SK-N-SH (cell line): ENCODE data around the gene AGBL4. TPM values are rescaled to one million over a fixed set of nuclear protein-coding genes. Genes with fewer than 3 reads are reported as not detected.

ENCODE experiments used
- CTCF ChIA-PET: fragments of 300-600, 350-600 bp; formaldehyde crosslinking; extraction: SDS; loops from one replicate; lab custom pipeline; 2021; lab: Yijun Ruan, JAX
- POLR2A ChIA-PET: fragments of 350-600 bp; sonication (Branson Sonifier 250); formaldehyde crosslinking; extraction: SDS; loops from one replicate; lab custom pipeline; 2020; ENCODE audit warnings: antibody characterized with exemption, inconsistent platforms; lab: Yijun Ruan, JAX
- DNase-seq: peaks from one replicate; pipeline ENCODE4 v3.0.0; 2012
- H2AFZ ChIP-seq: fragments of 200-600 bp; sonication (generic); 2 replicates; pipeline ENCODE4 v1.8.1; 2016; ENCODE audit warnings: antibody characterized with exemption, mild to moderate bottlenecking, low read depth
- H3F3A ChIP-seq: fragments of 200-600 bp; sonication (generic); replicated peaks from 2 replicates; pipeline ENCODE3; 2016; ENCODE audit warnings: antibody characterized with exemption, mild to moderate bottlenecking; ENCODE audit not compliant: insufficient read depth
- H3K27ac ChIP-seq, 2 experiments: fragments of 200-500 bp in 1 of 2; fragments of 200-600 bp in 1 of 2; sonication (Bioruptor generic) in 1 of 2; sonication (generic), shearing (Covaris generic) in 1 of 2; 2 replicates each; pipeline versions ENCODE4 v1.5.1 to v1.6.1; 2014 to 2016; ENCODE audit warnings: low read depth in 2 of 2, inconsistent platforms in 1 of 2, low read length in 1 of 2, mild to moderate bottlenecking in 1 of 2, mixed read lengths in 1 of 2
- H3K27me3 ChIP-seq: fragments of 200-600 bp; sonication (generic), shearing (Covaris generic); 2 replicates; pipeline ENCODE4 v1.6.1; 2016; ENCODE audit warnings: mixed run types; ENCODE audit not compliant: insufficient read depth
- H3K36me3 ChIP-seq, 2 experiments: fragments of 200-500 bp in 1 of 2; fragments of 200-600 bp in 1 of 2; sonication (Bioruptor generic) in 1 of 2; sonication (generic) in 1 of 2; replicated peaks in 1 of 2; 2 replicates each; pipeline versions ENCODE3 to v1.5.1; 2014 to 2016; ENCODE audit warnings: low read length in 1 of 2, mild to moderate bottlenecking in 1 of 2; ENCODE audit not compliant: insufficient read depth in 2 of 2, control insufficient read depth in 1 of 2
- H3K4me1 ChIP-seq, 2 experiments: fragments of 200-500 bp in 1 of 2; fragments of 200-600 bp in 1 of 2; sonication (Bioruptor generic) in 1 of 2; sonication (generic), shearing (Covaris generic) in 1 of 2; 2 replicates each; pipeline versions ENCODE4 v1.5.1 to v1.6.1; 2014 to 2016; ENCODE audit warnings: low read depth in 1 of 2, low read length in 1 of 2, mixed run types in 1 of 2; ENCODE audit not compliant: insufficient read depth in 2 of 2, control insufficient read depth in 1 of 2
- H3K4me2 ChIP-seq: fragments of 200-600 bp; sonication (generic), shearing (Covaris generic); 2 replicates; pipeline ENCODE4 v1.6.1; 2017; ENCODE audit warnings: mixed run types
- H3K4me3 ChIP-seq, 2 experiments: fragments of 200-500 bp in 1 of 2; fragments of 200-600 bp in 1 of 2; sonication (Bioruptor generic) in 1 of 2; sonication (generic), shearing (Covaris generic) in 1 of 2; 2 replicates each; pipeline versions ENCODE4 v1.5.1 to v1.8.1; 2014 to 2016; ENCODE audit warnings: low read depth in 2 of 2, inconsistent platforms in 1 of 2, low read length in 1 of 2, mild to moderate bottlenecking in 1 of 2, mixed read lengths in 1 of 2, moderate library complexity in 1 of 2
- H3K79me2 ChIP-seq: fragments of 200-600 bp; sonication (generic); 2 replicates; pipeline ENCODE4 v1.8.1; 2017; ENCODE audit warnings: mild to moderate bottlenecking; ENCODE audit not compliant: insufficient read depth
- H3K9ac ChIP-seq: fragments of 200-600 bp; sonication (generic); 2 replicates; pipeline ENCODE4 v1.6.1; 2017; ENCODE audit warnings: mixed run types
- H3K9me2 ChIP-seq: fragments of 200-600 bp; sonication (generic); 2 replicates; pipeline ENCODE4 v1.6.1; 2017; ENCODE audit warnings: mixed run types
- H3K9me3 ChIP-seq: fragments of 200-600 bp; sonication (generic); 2 replicates; pipeline ENCODE4 v1.6.1; 2017; ENCODE audit warnings: mixed run types, mild to moderate bottlenecking, moderate library complexity
- H4K20me1 ChIP-seq: fragments of 200-600 bp; sonication (generic); 2 replicates; pipeline ENCODE4 v1.6.1; 2017; ENCODE audit warnings: mild to moderate bottlenecking, mixed run types; ENCODE audit not compliant: insufficient read depth
- FOXJ3 ChIP-seq: sonication (generic); formaldehyde crosslinking; IDR thresholded peaks from 2 replicates; pipeline ENCODE4 v1.5.1; 2020; ENCODE audit warnings: mild to moderate bottlenecking, missing genetic modification reagents
- JUND ChIP-seq: IDR thresholded peaks from 2 replicates; pipeline ENCODE4 v1.4.0; 2012
- RAD21 ChIP-seq: IDR thresholded peaks from 2 replicates; pipeline ENCODE4 v1.6.1; 2012; ENCODE audit warnings: mild to moderate bottlenecking, low read length
- RCOR1 ChIP-seq: fragments of 150-350 bp; IDR thresholded peaks from 2 replicates; pipeline ENCODE4 v1.6.1; 2017; ENCODE audit warnings: antibody characterized with exemption, low read length
- TCF12 ChIP-seq: IDR thresholded peaks from 2 replicates; pipeline ENCODE4 v1.4.0; 2012
- TEAD4 ChIP-seq: IDR thresholded peaks from 2 replicates; pipeline ENCODE4 v1.4.0; 2012; ENCODE audit warnings: mild to moderate bottlenecking, borderline replicate concordance; ENCODE audit not compliant: insufficient read depth
- WGBS: methylation state at CpG from one replicate; pipeline ENCODE4 v1.1.6; 2017; ENCODE audit warnings: low lambda C conversion rate; 5-methylcytosine and 5-hydroxymethylcytosine counted together
- polyA plus RNA-seq, 3 experiments: library from polyadenylated mRNA; depleted of rRNA; stranded (reverse); fragments of >200 nt; gene quantifications; 2 replicates each; pipeline ENCODE4 v1.2.3, GENCODE V29; 2012
- TF ChIP-seq, protein P1 (sequence below): fragments of 150-350 bp; IDR thresholded peaks from 2 replicates; pipeline ENCODE4 v1.6.1; 2016; ENCODE audit warnings: mild to moderate bottlenecking, low read depth, low read length
- TF ChIP-seq, protein P2 (sequence below): IDR thresholded peaks from 2 replicates; pipeline ENCODE4 v1.6.1; 2012; ENCODE audit warnings: mild to moderate bottlenecking, low read depth, low read length, moderate library complexity

Gene AGBL4
- polyA plus RNA-seq, 1 of the 3 experiments (the other 2 are of a cell fraction): 0.07 TPM

- CTCF ChIA-PET: interaction anchor here (0.6 to 13.2 kb wide), 7 partner anchors 8 to 1669 kb away, joined by 3 to 162 read pairs (median 7); no protein-coding TSS in a partner anchor
- H3K27me3 ChIP-seq: no peaks in the 10 kb centered on the region
- H2AFZ ChIP-seq: no peak overlapping the region
These were observed 1343.9 kb downstream of the AGBL4 start for GRCh38 chr1:48679859-48680258.

DNA sequence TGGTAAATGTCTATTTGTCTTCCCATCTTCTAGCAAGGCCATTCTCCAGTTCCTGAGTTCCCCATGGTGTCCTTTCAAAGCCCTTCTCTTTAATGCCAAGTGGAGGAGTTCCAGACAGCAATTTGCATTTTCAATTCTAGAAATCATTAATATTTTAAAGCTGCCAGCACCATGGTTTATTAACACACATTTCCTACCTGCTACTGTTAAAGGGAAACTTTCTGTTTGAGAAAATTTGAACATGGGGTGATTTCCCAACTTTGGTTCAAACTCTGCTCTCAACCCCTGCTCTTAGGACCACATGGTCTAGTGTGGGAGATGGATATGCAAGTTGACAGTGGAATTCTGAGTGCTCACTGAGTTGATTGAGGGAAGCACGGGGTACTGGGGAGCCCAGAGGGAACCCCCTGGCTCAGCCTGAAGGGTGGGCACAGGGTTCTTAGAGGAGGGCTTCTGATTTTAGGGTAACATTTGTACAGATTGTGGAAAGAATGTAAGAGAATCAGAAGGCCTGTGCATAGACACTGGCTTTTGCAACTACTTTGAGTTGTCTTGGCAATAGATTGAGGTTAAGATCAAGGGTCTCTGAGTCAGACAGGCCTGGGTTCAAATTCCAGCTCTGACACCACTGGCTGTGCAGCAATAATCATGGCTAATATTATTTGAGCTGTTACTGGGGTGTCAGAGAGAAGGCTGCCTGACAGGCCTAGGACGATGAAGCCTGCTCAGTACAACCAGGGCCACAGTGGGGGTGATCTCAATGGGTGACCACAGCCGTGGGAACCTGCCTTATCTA is 1344.8 kb downstream of the AGBL4 start:
- no peak for DNase-seq
- Histone ChIP-seq H3K9me2 (no peaks in the 10 kb centered on the region), H3K36me3 (no peaks in the 10 kb centered on the region), H3K79me2 (no peaks in the 10 kb centered on the region), H3K9me3 (no peaks in the 10 kb centered on the region), H3F3A (no peaks in the 10 kb centered on the region), H3K27ac (no peak overlapping the region), H4K20me1 (no peaks in the 10 kb centered on the region), H2AFZ (no peak overlapping the region), H3K4me2 (no peak overlapping the region), H3K27me3 (no peaks in the 10 kb centered on the region), H3K4me1 (peaks cover 0 to 4% of the 10 kb centered on the region in 2 experiments; a peak in 1 of 4 replicates), H3K4me3 (no peak overlapping the region), H3K9ac (no peak overlapping the region)
- POLR2A ChIA-PET: no interaction called here
- CTCF ChIA-PET: interaction anchor here (1.2 to 13.2 kb wide), 16 partner anchors 9 to 1669 kb away, joined by 3 to 162 read pairs (median 11); no protein-coding TSS in a partner anchor
- no peak for TF ChIP-seq FOXJ3 (CRISPR knock-in tag)
- WGBS: 90% methylated on average over 3 of the region's 3 CpGs

More at GRCh38 chr1:48679859-48680258, 1343.9 kb downstream of the AGBL4 start:
- no peak overlapping the region for H3K9ac ChIP-seq
- H3K4me1 ChIP-seq: peaks cover 0 to 4% of the 10 kb centered on the region in 2 experiments; a peak in 1 of 4 replicates
- no peaks in the 10 kb centered on the region for H4K20me1 ChIP-seq
- H3K9me3 ChIP-seq: no peaks in the 10 kb centered on the region
- WGBS: 88% methylated on average over 6 of the region's 6 CpGs
- H3K4me2 ChIP-seq: no peak overlapping the region
- no peaks in the 10 kb centered on the region for H3K79me2 ChIP-seq
- H3K27ac ChIP-seq: no peak overlapping the region
- H3F3A ChIP-seq: no peaks in the 10 kb centered on the region
- TF ChIP-seq RCOR1 (no peak), TCF12 (no peak), RAD21 (no peak), TEAD4 (no peak), JUND (no peak)
- TF ChIP-seq, protein P1, sequence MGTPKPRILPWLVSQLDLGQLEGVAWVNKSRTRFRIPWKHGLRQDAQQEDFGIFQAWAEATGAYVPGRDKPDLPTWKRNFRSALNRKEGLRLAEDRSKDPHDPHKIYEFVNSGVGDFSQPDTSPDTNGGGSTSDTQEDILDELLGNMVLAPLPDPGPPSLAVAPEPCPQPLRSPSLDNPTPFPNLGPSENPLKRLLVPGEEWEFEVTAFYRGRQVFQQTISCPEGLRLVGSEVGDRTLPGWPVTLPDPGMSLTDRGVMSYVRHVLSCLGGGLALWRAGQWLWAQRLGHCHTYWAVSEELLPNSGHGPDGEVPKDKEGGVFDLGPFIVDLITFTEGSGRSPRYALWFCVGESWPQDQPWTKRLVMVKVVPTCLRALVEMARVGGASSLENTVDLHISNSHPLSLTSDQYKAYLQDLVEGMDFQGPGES: no peak
- TF ChIP-seq, protein P2, sequence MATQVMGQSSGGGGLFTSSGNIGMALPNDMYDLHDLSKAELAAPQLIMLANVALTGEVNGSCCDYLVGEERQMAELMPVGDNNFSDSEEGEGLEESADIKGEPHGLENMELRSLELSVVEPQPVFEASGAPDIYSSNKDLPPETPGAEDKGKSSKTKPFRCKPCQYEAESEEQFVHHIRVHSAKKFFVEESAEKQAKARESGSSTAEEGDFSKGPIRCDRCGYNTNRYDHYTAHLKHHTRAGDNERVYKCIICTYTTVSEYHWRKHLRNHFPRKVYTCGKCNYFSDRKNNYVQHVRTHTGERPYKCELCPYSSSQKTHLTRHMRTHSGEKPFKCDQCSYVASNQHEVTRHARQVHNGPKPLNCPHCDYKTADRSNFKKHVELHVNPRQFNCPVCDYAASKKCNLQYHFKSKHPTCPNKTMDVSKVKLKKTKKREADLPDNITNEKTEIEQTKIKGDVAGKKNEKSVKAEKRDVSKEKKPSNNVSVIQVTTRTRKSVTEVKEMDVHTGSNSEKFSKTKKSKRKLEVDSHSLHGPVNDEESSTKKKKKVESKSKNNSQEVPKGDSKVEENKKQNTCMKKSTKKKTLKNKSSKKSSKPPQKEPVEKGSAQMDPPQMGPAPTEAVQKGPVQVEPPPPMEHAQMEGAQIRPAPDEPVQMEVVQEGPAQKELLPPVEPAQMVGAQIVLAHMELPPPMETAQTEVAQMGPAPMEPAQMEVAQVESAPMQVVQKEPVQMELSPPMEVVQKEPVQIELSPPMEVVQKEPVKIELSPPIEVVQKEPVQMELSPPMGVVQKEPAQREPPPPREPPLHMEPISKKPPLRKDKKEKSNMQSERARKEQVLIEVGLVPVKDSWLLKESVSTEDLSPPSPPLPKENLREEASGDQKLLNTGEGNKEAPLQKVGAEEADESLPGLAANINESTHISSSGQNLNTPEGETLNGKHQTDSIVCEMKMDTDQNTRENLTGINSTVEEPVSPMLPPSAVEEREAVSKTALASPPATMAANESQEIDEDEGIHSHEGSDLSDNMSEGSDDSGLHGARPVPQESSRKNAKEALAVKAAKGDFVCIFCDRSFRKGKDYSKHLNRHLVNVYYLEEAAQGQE: no peak
- no peak overlapping the region for H3K4me3 ChIP-seq
- no peaks in the 10 kb centered on the region for H3K36me3 ChIP-seq
- no peak for DNase-seq
- POLR2A ChIA-PET: no interaction called here
- H3K9me2 ChIP-seq: no peaks in the 10 kb centered on the region
